Posterior cingulate gyrus (tissue), 11 donors: ENCODE measurements around the gene SIGLEC14.

Experiments used
- DNase-seq, 10 donors: peaks; one replicate each; pipeline versions ENCODE4 v3.0.0 to v3.0.0-alpha.2; 2020 to 2021; ENCODE audit warnings: mixed read lengths in 3 of 10
- intact Hi-C: fragments of 100-400 bp; cut with DNase I; formaldehyde crosslinking; loops from one replicate; pipeline ENCODE4 v1.15.1; 2023

The SIGLEC14 gene

GRCh38 chr19:51628153-51628939 lies 18.3 kb downstream of the SIGLEC14 start:
- no peak for DNase-seq
- intact Hi-C loops, result no loop called here

GRCh38 chr19:51627491-51628138 lies 19.0 kb downstream of the SIGLEC14 start:
- no peak for DNase-seq
- intact Hi-C loops, result no loop called here

GRCh38 chr19:51626675-51627074 lies 19.9 kb downstream of the SIGLEC14 start:
- no peak for DNase-seq
- intact Hi-C loops, result no loop called here

GRCh38 chr19:51621178-51621577 lies 25.4 kb downstream of the SIGLEC14 start:
- DNase-seq, result no peak

GRCh38 chr19:51615991-51616390 lies 30.6 kb downstream of the SIGLEC14 start:
- intact Hi-C loops, result no loop called here
- DNase-seq, result no peak

More at GRCh38 chr19:51621178-51621577, 25.4 kb downstream of the SIGLEC14 start:
- intact Hi-C loops, result no loop called here

- intact Hi-C loops, result no loop called here
- no peak for DNase-seq
Observed at GRCh38 chr19:51614789-51615188, 31.8 kb downstream of the SIGLEC14 start.

- intact Hi-C loops, result no loop called here
- DNase-seq, result no peak
Observed at GRCh38 chr19:51610576-51610975, 36.0 kb downstream of the SIGLEC14 start.

GRCh38 chr19:51607920-51608562 lies 38.6 kb downstream of the SIGLEC14 start:
- DNase-seq, result peak in 7 of 10 donors; percentile 38 to 86 (median 51)
- intact Hi-C loops, result no loop called here

GRCh38 chr19:51607077-51607476 lies 39.5 kb downstream of the SIGLEC14 start:
- no peak for DNase-seq
- intact Hi-C loops, result no loop called here

GRCh38 chr19:51602189-51602854 lies 44.3 kb downstream of the SIGLEC14 start:
- intact Hi-C loops, result no loop called here
- DNase-seq, result no peak

GRCh38 chr19:51600940-51601580 lies 45.6 kb downstream of the SIGLEC14 start:
- DNase-seq, result no peak
- intact Hi-C loops, result no loop called here

GRCh38 chr19:51599084-51599483 lies 47.5 kb downstream of the SIGLEC14 start:
- intact Hi-C loops, result loop anchor here (10.0 kb wide), 1 partner anchor 306 kb away; the partner anchor contains the start of gene ZNF649
- DNase-seq, result no peak

- intact Hi-C loops, result loop anchor here (10.0 kb wide), 1 partner anchor 306 kb away; the partner anchor contains the start of gene ZNF649
- DNase-seq, result no peak
Observed at GRCh38 chr19:51598159-51598915, 48.3 kb downstream of the SIGLEC14 start.

GRCh38 chr19:51595190-51596175 lies 51.1 kb downstream of the SIGLEC14 start:
- intact Hi-C loops, result loop anchor here (2.0 to 10.0 kb wide), 2 partner anchors 309 to 487 kb away; partner anchors contain the start of genes CTU1 and ZNF649
- no peak for DNase-seq

GRCh38 chr19:51594774-51595109 lies 51.9 kb downstream of the SIGLEC14 start:
- peak in 2 of 10 donors; percentile 20 to 84 for DNase-seq
- intact Hi-C loops, result loop anchor here (1.0 to 10.0 kb wide), 3 partner anchors 23 to 486 kb away; partner anchors contain the start of genes CTU1, ZNF175 and ZNF649

GRCh38 chr19:51593969-51594773 lies 52.5 kb downstream of the SIGLEC14 start:
- intact Hi-C loops, result loop anchor here (1.0 to 10.0 kb wide), 3 partner anchors 23 to 485 kb away; partner anchors contain the start of genes CTU1, ZNF175 and ZNF649
- DNase-seq, result peak; percentile 98 to 100 (median 99)
